ENCODE results near the gene FOXG1.

DNA sequence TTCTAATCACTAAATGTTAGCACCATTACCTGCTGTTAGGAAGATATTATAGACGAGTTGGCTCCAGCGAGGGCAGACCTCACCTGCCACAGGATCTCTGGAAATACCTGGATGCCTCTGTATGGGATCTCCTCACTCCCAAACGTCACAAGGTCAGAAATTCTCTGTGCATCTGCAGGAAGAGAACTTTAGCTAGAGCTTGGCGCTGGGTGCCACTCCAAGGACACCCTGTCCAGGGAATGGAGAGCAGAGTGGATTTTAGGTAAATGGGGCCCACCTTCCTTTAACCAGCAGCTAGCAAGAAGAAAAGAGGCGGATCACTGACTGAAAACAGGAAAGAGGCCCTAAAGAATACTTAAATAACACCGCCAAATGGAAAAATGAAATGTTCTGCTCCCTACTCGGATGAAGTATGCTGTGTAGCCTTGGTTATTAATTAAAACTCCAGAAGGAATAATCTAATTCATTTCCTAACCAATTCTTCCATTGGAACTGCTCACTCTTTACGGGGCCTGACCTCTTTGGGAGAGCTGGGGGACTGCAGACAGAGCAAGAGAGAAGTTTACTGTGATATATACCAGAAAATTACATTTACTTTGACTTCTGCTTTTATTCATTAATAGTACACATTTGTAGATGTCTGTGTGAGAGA lies 4.2 kb upstream of the FOXG1 start:
- TF ChIP-seq CTCF (IDR thresholded peaks at IDR 0.05) (no peak), POLR2AphosphoS5 (IDR thresholded peaks at IDR 0.05) (no peak), POLR2A (IDR thresholded peaks at IDR 0.05) (no peak), EP300 (IDR thresholded peaks at IDR 0.05) (no peak)

Measured in upper lobe of left lung (tissue), 4 donors.